GM12878 (cell line): ENCODE results near the gene SYNGR1. TPM values are rescaled to one million over a fixed set of nuclear protein-coding genes. Genes with fewer than 3 reads are reported as not detected.

ENCODE experiments used
- ATAC-seq: fragments of 200-7000 bp; cut with Tn5 transposase; 3 replicates; pipeline ENCODE4 v1.9.1; 2020; ENCODE audit warnings: mild to moderate bottlenecking, moderate library complexity
- BruUV-seq: library from RNA; stranded (reverse); fragments of 400-500 nt; replicated peaks from 2 replicates; lab custom pipeline; 2021; lab: Mats Ljungman, UMichigan
- CTCF ChIA-PET: fragments of 300-600 bp; sonication (Branson Sonifier 250); formaldehyde crosslinking; extraction: SDS; loops from one replicate; lab custom pipeline; 2021; ENCODE audit warnings: inconsistent platforms; lab: Yijun Ruan, JAX
- POLR2A ChIA-PET: fragments of 350-600 bp; formaldehyde crosslinking; extraction: SDS; loops from one replicate; lab custom pipeline; 2021; ENCODE audit warnings: inconsistent platforms; lab: Charles Lee
- RAD21 ChIA-PET: fragments of 300-600 bp; sonication (Branson Sonifier 250); formaldehyde crosslinking; loops from one replicate; lab custom pipeline; 2023; ENCODE audit warnings: antibody characterized with exemption; ENCODE audit not compliant: unreplicated experiment; lab: Charles Lee
- SMC1A ChIA-PET: fragments of 300-600 bp; sonication (Branson Sonifier 250); formaldehyde crosslinking; loops from one replicate; lab custom pipeline; 2023; ENCODE audit not compliant: unreplicated experiment, uncharacterized antibody; lab: Charles Lee
- DNase-seq: peaks from one replicate; pipeline ENCODE4 v3.0.0-alpha.2; 2011; ENCODE audit warnings: low read depth, low spot score
- FAIRE-seq: peaks from 3 replicates; lab custom pipeline; 2011; peaks lifted over from hg19 to GRCh38; lab: Jason Lieb, UNC
- H2AFZ ChIP-seq: 2 replicates; pipeline ENCODE4 v1.6.0; 2011; ENCODE audit warnings: low read depth, low read length, control low read depth; ENCODE audit not compliant: control insufficient read depth
- H3K27ac ChIP-seq: 2 replicates; pipeline ENCODE4 v1.5.1; 2011; ENCODE audit warnings: control low read depth; ENCODE audit not compliant: control insufficient read depth, insufficient read depth
- H3K27me3 ChIP-seq, 2 experiments: replicated peaks in 1 of 2; 2 replicates each; pipeline versions ENCODE4 v1.6.0 to v1.6.1; 2011; ENCODE audit warnings: low read length in 1 of 2; ENCODE audit not compliant: control insufficient read depth in 2 of 2, insufficient read depth in 2 of 2
- H3K36me3 ChIP-seq, 2 experiments: 2 replicates each; pipeline ENCODE4 v1.5.1; 2011; ENCODE audit warnings: low read length in 1 of 2; ENCODE audit not compliant: control insufficient read depth in 2 of 2, insufficient read depth in 2 of 2
- H3K4me1 ChIP-seq: 2 replicates; pipeline ENCODE4 v1.6.1; 2011; ENCODE audit warnings: mild to moderate bottlenecking, low read length, moderate library complexity, mixed read lengths; ENCODE audit not compliant: control insufficient read depth, insufficient read depth
- H3K4me2 ChIP-seq: 2 replicates; pipeline ENCODE4 v1.6.0; 2011; ENCODE audit warnings: control low read depth; ENCODE audit not compliant: control insufficient read depth, insufficient read depth
- H3K4me3 ChIP-seq: fragments of 200-600 bp; sonication (generic); 2 replicates; pipeline ENCODE4 v1.5.1; 2016
- H3K79me2 ChIP-seq: 2 replicates; pipeline ENCODE4 v1.6.0; 2011; ENCODE audit warnings: low read length; ENCODE audit not compliant: control insufficient read depth, insufficient read depth
- H3K9ac ChIP-seq: 2 replicates; pipeline ENCODE4 v1.8.0; 2011; ENCODE audit warnings: low read length, control low read depth, mixed read lengths; ENCODE audit not compliant: control insufficient read depth, insufficient read depth
- H3K9me3 ChIP-seq: replicated peaks from 3 replicates; pipeline ENCODE4 v1.5.1; 2011; ENCODE audit warnings: mild to moderate bottlenecking, low read length; ENCODE audit not compliant: control insufficient read depth, insufficient read depth
- H4K20me1 ChIP-seq: 2 replicates; pipeline ENCODE4 v1.6.0; 2011; ENCODE audit not compliant: control insufficient read depth, insufficient read depth
- CBFB ChIP-seq: IDR thresholded peaks from 2 replicates; pipeline ENCODE4 v1.6.1; 2016; ENCODE audit warnings: antibody characterized with exemption, low read depth
- CHD1 ChIP-seq: IDR thresholded peaks from 2 replicates; pipeline ENCODE4 v1.6.1; 2012; ENCODE audit warnings: low read depth, low read length, improper control_type of control experiment
- CREB1 ChIP-seq: IDR thresholded peaks from 2 replicates; pipeline ENCODE4 v1.6.1; 2012; ENCODE audit warnings: low read depth, mild to moderate bottlenecking, inconsistent platforms
- IKZF2 ChIP-seq, 2 experiments: fragments of 450-650 bp; IDR thresholded peaks; 2 replicates each; pipeline ENCODE4 v1.6.1; 2017; ENCODE audit warnings: mild to moderate bottlenecking in 2 of 2, moderate library complexity in 2 of 2
- SKIL ChIP-seq: fragments of 450-650 bp; IDR thresholded peaks from 2 replicates; pipeline ENCODE4 v1.6.1; 2017; ENCODE audit warnings: mild to moderate bottlenecking, low read depth, inconsistent platforms; ENCODE audit not compliant: poor library complexity, severe bottlenecking
- SMC3 ChIP-seq: IDR thresholded peaks from 2 replicates; pipeline ENCODE4 v1.6.1; 2011; ENCODE audit warnings: low read length, improper control_type of control experiment, borderline replicate concordance
- TCF3 ChIP-seq: IDR thresholded peaks from 2 replicates; pipeline ENCODE4 v1.6.1; 2012; ENCODE audit warnings: low read depth, mild to moderate bottlenecking, low read length, borderline replicate concordance; ENCODE audit not compliant: insufficient read depth
- WRNIP1 ChIP-seq: IDR thresholded peaks from 2 replicates; pipeline ENCODE4 v1.6.1; 2011; ENCODE audit warnings: low read depth, low read length, improper control_type of control experiment, borderline replicate concordance
- ZNF384 ChIP-seq: IDR thresholded peaks from 2 replicates; pipeline ENCODE4 v1.6.1; 2012; ENCODE audit warnings: low read depth, mild to moderate bottlenecking, low read length, improper control_type of control experiment, borderline replicate concordance
- WGBS: methylation state at CpG from one replicate; pipeline ENCODE4 v1.1.6; 2016; ENCODE audit warnings: low lambda C conversion rate; ENCODE audit not compliant: insufficient replicate concordance, insufficient coverage; ENCODE audit errors: missing lambda C conversion rate; 5-methylcytosine and 5-hydroxymethylcytosine counted together
- in situ Hi-C: fragments of 300-500 bp; cut with MboI; formaldehyde crosslinking; loops from 9 replicates; pipeline ENCODE4 v1.14.3; 2018; ENCODE audit warnings: mixed read lengths
- intact Hi-C: fragments of 100-400 bp; cut with micrococcal nuclease; formaldehyde crosslinking; loops from one replicate; pipeline ENCODE4 v1.14.2; 2022; ENCODE audit not compliant: unreplicated experiment
- polyA plus RNA-seq, 11 experiments: library from polyadenylated mRNA; depleted of rRNA in 4 of 11; unstranded in 6 of 11; stranded (reverse) in 5 of 11; fragments of >200 nt; fragmentation: Nextera tagmentation in 4 of 11; fragmentation: Illumina TruSeq in 1 of 11; extraction: Ambion mirVana in 4 of 11; extraction: Trizol in 1 of 11; gene quantifications; 1 replicate in 1 of 11; 2 replicates in 10 of 11; pipeline versions ENCODE4 v1.2.1 to v1.2.3, GENCODE V29; 2011 to 2016; ENCODE audit warnings: inconsistent platforms in 2 of 11, missing spikeins in 2 of 11, low read depth in 1 of 11
- total RNA-seq, 4 experiments: library from RNA; depleted of rRNA in 3 of 4; stranded (reverse); fragments of >200 nt in 3 of 4; fragmentation: Illumina TruSeq in 1 of 4; extraction: Trizol in 1 of 4; gene quantifications; 2 replicates each; pipeline versions ENCODE4 v1.2.1 to v1.2.3, GENCODE V29; 2013 to 2021

The SYNGR1 gene
- total and polyA plus RNA-seq, 10 of the 15 experiments (the other 5 are each of a cell fraction or from before 2014, with no cell fraction given) = 0.87 to 9.2 (median 3.5) TPM

DNA sequence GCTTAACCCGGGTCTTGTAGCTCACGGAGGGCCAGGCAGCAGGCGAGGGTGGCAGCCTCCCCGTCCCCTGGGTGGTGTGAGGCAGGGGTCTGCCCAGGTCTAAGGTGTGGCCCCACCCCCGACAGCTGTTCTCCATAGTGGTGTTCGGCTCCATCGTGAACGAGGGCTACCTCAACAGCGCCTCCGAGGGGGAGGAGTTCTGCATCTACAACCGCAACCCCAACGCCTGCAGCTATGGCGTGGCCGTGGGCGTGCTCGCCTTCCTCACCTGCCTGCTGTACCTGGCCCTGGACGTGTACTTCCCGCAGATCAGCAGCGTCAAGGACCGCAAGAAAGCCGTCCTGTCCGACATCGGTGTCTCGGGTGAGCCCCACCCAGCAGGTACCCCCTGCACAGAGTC, 24.4 kb downstream of the SYNGR1 start:
- ChIA-PET POLR2A (no interaction called here), SMC1A (no interaction called here), CTCF (no interaction called here), RAD21 (no interaction called here)
- no peaks in the 10 kb centered on the region for H3K27me3 ChIP-seq
- WGBS = 64% methylated on average over 24 of the region's 24 CpGs
- intact Hi-C loops = no loop called here
- no peak overlapping the region for H3K4me3 ChIP-seq
- no peak overlapping the region for H3K9ac ChIP-seq
- no peak for DNase-seq
- TF ChIP-seq CBFB (no peak), TCF3 (no peak), CHD1 (no peak), CREB1 (no peak), IKZF2 (IDR thresholded peaks at IDR 0.05) (no peak), SMC3 (no peak), ZNF384 (no peak), SKIL (no peak), WRNIP1 (no peak)
- no peaks in the 10 kb centered on the region for H3K36me3 ChIP-seq
- H3K9me3 ChIP-seq = peaks cover 1% of the 10 kb centered on the region; the same call in 1 of the 3 replicates
- no peak for ATAC-seq
- H3K27ac ChIP-seq = no peak overlapping the region
- no peak for FAIRE-seq
- H2AFZ ChIP-seq = no peak overlapping the region
- H3K4me2 ChIP-seq = no peak overlapping the region
- H3K4me1 ChIP-seq = no peaks in the 10 kb centered on the region
- H3K79me2 ChIP-seq = no peaks in the 10 kb centered on the region
- no TSS peak for BruUV-seq
- in situ Hi-C loops = no loop called here
- H4K20me1 ChIP-seq = no peaks in the 10 kb centered on the region
